K562 (cell line): ENCODE results near the gene AMER3. TPM values are rescaled to one million over a fixed set of nuclear protein-coding genes. Genes with fewer than 3 reads are reported as not detected.

Source experiments
- ATAC-seq: fragments of 200-7000 bp; cut with Tn5 transposase; 3 replicates; pipeline ENCODE4 v1.9.1; 2020; ENCODE audit warnings: moderate library complexity
- BruUV-seq: library from RNA; stranded (reverse); fragments of 400-500 nt; replicated peaks from 2 replicates; lab custom pipeline; 2021; lab: Mats Ljungman, UMichigan
- CTCF ChIA-PET: fragments of 300-600 bp; formaldehyde crosslinking; extraction: SDS; loops from one replicate; lab custom pipeline; 2021; ENCODE audit warnings: low intra/inter-chr PET ratio; lab: Yijun Ruan, JAX
- POLR2A ChIA-PET: fragments of 300-600, 350-650 bp; sonication (Branson Sonifier 250); formaldehyde crosslinking; extraction: SDS; loops from one replicate; lab custom pipeline; 2021; ENCODE audit warnings: antibody characterized with exemption, inconsistent platforms; lab: Yijun Ruan, JAX
- DNase-seq, 4 experiments: peaks; one replicate each; pipeline versions ENCODE4 v3.0.0 to v3.0.0-alpha.2; 2011 to 2018; ENCODE audit warnings: low spot score in 3 of 4, mixed read lengths in 3 of 4; ENCODE audit errors: extremely low read depth in 1 of 4
- FAIRE-seq: peaks from 2 replicates; lab custom pipeline; 2011; peaks lifted over from hg19 to GRCh38; lab: Jason Lieb, UNC
- H2AFZ ChIP-seq: 2 replicates; pipeline ENCODE4 v1.6.0; 2011; ENCODE audit warnings: low read depth, low read length, control low read depth, inconsistent platforms
- H3K27ac ChIP-seq: fragments of 200-600 bp; 3 replicates; pipeline ENCODE4 v1.8.0; 2011; ENCODE audit warnings: low read depth, mild to moderate bottlenecking, control low read depth, inconsistent platforms, low read length, moderate library complexity, mixed read lengths; ENCODE audit errors: extremely low read depth
- H3K27me3 ChIP-seq, 2 experiments: fragments of 300-600 bp in 1 of 2; 2 replicates in 1 of 2; 3 replicates in 1 of 2; pipeline versions ENCODE4 v1.6.0 to v1.8.0; 2011; ENCODE audit warnings: inconsistent platforms in 2 of 2, low read length in 2 of 2, mild to moderate bottlenecking in 1 of 2, mixed read lengths in 1 of 2, moderate library complexity in 1 of 2; ENCODE audit not compliant: control insufficient read depth in 2 of 2, insufficient read depth in 2 of 2
- H3K36me3 ChIP-seq: fragments of 300-600 bp; 3 replicates; pipeline ENCODE4 v1.8.0; 2011; ENCODE audit warnings: mild to moderate bottlenecking, low read length, inconsistent platforms; ENCODE audit not compliant: control insufficient read depth, insufficient read depth
- H3K4me1 ChIP-seq, 2 experiments: fragments of 200-600 bp in 1 of 2; replicated peaks in 1 of 2; 2 replicates in 1 of 2; 3 replicates in 1 of 2; pipeline versions ENCODE4 v1.5.1 to v1.8.0; 2011; ENCODE audit warnings: inconsistent platforms in 2 of 2, low read length in 2 of 2, mild to moderate bottlenecking in 1 of 2, mixed read lengths in 1 of 2, moderate library complexity in 1 of 2; ENCODE audit not compliant: control insufficient read depth in 2 of 2, insufficient read depth in 2 of 2
- H3K4me2 ChIP-seq: 2 replicates; pipeline ENCODE4 v1.6.1; 2011; ENCODE audit warnings: low read length, control low read depth, inconsistent platforms, mixed read lengths; ENCODE audit not compliant: insufficient read depth
- H3K4me3 ChIP-seq: fragments of 200-600 bp; sonication (generic), shearing (Covaris generic); 2 replicates; pipeline ENCODE4 v1.5.1; 2016; ENCODE audit warnings: control low read depth, inconsistent platforms
- H3K79me2 ChIP-seq: fragments of 200-600 bp; 3 replicates; pipeline ENCODE4 v1.8.0; 2011; ENCODE audit warnings: low read length, inconsistent platforms; ENCODE audit not compliant: control insufficient read depth, insufficient read depth
- H3K9ac ChIP-seq, 2 experiments: 2 replicates each; pipeline versions ENCODE4 v1.6.0 to v1.6.1; 2011; ENCODE audit warnings: low read depth in 2 of 2, low read length in 2 of 2, control low read depth in 1 of 2, inconsistent platforms in 1 of 2, mild to moderate bottlenecking in 1 of 2, mixed read lengths in 1 of 2; ENCODE audit not compliant: insufficient read depth in 1 of 2
- H3K9me1 ChIP-seq: one replicate; pipeline ENCODE4 v1.6.0; 2011; ENCODE audit warnings: inconsistent platforms, mild to moderate bottlenecking, low read length, moderate library complexity; ENCODE audit not compliant: control insufficient read depth, insufficient read depth
- H3K9me3 ChIP-seq: replicated peaks from 2 replicates; pipeline ENCODE4 v1.5.1; 2011; ENCODE audit warnings: low read depth, low read length, inconsistent platforms; ENCODE audit not compliant: control insufficient read depth, insufficient read depth
- H4K20me1 ChIP-seq: replicated peaks from 2 replicates; pipeline ENCODE4 v1.6.1; 2011; ENCODE audit warnings: low read length, inconsistent platforms, mixed read lengths; ENCODE audit not compliant: control insufficient read depth, insufficient read depth
- CTBP1 ChIP-seq: fragments of 450-650 bp; IDR thresholded peaks from 2 replicates; pipeline ENCODE4 v1.6.1; 2016; ENCODE audit warnings: borderline replicate concordance
- MYC ChIP-seq, 2 experiments: fragments of 250-450 bp in 1 of 2; sonication (Bioruptor Pico) in 1 of 2; IDR thresholded peaks; 2 replicates each; pipeline versions ENCODE4 v1.5.1 to v1.6.1; 2012 to 2021; ENCODE audit warnings: low read depth in 2 of 2, borderline replicate concordance in 1 of 2, improper control_type of control experiment in 1 of 2, low read length in 1 of 2, mild to moderate bottlenecking in 1 of 2, moderate library complexity in 1 of 2
- PCBP1 ChIP-seq: fragments of 200-400 bp; formaldehyde crosslinking; IDR thresholded peaks from 2 replicates; pipeline ENCODE4 v1.6.1; 2018; ENCODE audit warnings: mild to moderate bottlenecking, low read depth, low read length; ENCODE audit not compliant: poor library complexity, severe bottlenecking
- TBP ChIP-seq: optimal IDR thresholded peaks from 2 replicates; pipeline ENCODE3; 2011; ENCODE audit warnings: low read depth, low read length, improper control_type of control experiment
- ZNF408 ChIP-seq: fragments of 250-450 bp; sonication (Bioruptor Pico); IDR thresholded peaks from 2 replicates; pipeline ENCODE4 v1.4.0; 2020; ENCODE audit warnings: low read depth, mild to moderate bottlenecking, moderate library complexity
- ZNF561 ChIP-seq: fragments of 450-650 bp; formaldehyde crosslinking; conservative IDR thresholded peaks from 2 replicates; pipeline ENCODE4 v1.4.0; 2020; ENCODE audit warnings: mild to moderate bottlenecking, moderate library complexity
- ZNF75A ChIP-seq: fragments of 450-650 bp; formaldehyde crosslinking; IDR thresholded peaks from 2 replicates; pipeline ENCODE4 v1.4.0; 2020; ENCODE audit warnings: mild to moderate bottlenecking
- ZNF79 ChIP-seq: fragments of 250-450 bp; sonication (Bioruptor Pico); IDR thresholded peaks from 2 replicates; pipeline ENCODE4 v1.4.0; 2020; ENCODE audit warnings: low read depth, mild to moderate bottlenecking, moderate library complexity
- WGBS: fragments of 100-300 bp; shearing (Covaris generic); methylation state at CpG from one replicate; pipeline ENCODE4 v1.1.6; 2016; ENCODE audit warnings: low coverage, mixed read lengths; ENCODE audit not compliant: insufficient coverage; ENCODE audit errors: missing lambda C conversion rate; 5-methylcytosine and 5-hydroxymethylcytosine counted together
- in situ Hi-C: fragments of 300-500 bp; cut with MboI; formaldehyde crosslinking; loops from 4 replicates; pipeline ENCODE4 v1.15.0; 2018; ENCODE audit warnings: inconsistent platforms, mixed read lengths
- intact Hi-C: fragments of 100-400 bp; cut with micrococcal nuclease; formaldehyde crosslinking; loops from 2 replicates; pipeline ENCODE4 v1.14.2; 2022
- polyA plus RNA-seq, 8 experiments: library from polyadenylated mRNA; depleted of rRNA in 4 of 8; stranded (reverse) in 5 of 8; unstranded in 3 of 8; fragments of >200 nt; fragmentation: Nextera tagmentation in 2 of 8; fragmentation: Illumina TruSeq in 1 of 8; extraction: Ambion mirVana in 2 of 8; extraction: Trizol in 1 of 8; gene quantifications; 2 replicates each; pipeline versions ENCODE4 v1.2.1 to v1.2.3, GENCODE V29; 2011 to 2014; ENCODE audit warnings: inconsistent platforms in 1 of 8, missing spikeins in 1 of 8
- total RNA-seq, 7 experiments: library from RNA; depleted of rRNA in 6 of 7; stranded (reverse); fragments of >200 nt in 6 of 7; fragmentation: Illumina TruSeq in 2 of 7; extraction: Trizol in 2 of 7; gene quantifications; 2 replicates each; pipeline versions ENCODE4 v1.2.1 to v1.2.3, GENCODE V29; 2011 to 2021; ENCODE audit warnings: low replicate concordance in 1 of 7

Gene AMER3
- total and polyA plus RNA-seq, 9 of the 15 experiments (the other 6 are each of a cell fraction or from before 2014, with no cell fraction given) = not detected

DNA sequence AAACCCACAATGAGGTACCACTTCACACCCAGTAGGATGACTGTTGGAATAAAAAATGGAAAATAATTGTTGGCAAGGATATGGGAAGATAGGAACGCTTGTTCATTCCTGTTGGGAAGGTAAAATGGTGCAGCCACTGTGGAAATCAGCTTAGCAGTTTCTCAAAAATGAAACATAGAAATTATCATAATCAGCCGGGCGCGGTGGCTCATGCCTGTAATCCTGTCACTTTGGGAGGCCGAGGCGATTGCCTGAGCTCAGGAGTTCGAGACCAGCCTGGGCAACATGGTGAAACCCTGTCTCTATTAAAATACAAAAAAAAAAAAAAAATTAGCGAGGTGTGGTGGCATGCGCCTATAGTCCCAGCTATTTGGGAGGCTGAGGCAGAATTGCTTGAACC is 23.4 kb downstream of the AMER3 start:
- ChIA-PET CTCF (no interaction called here), POLR2A (no interaction called here)
- 3% methylated on average over 9 of the region's 9 CpGs for WGBS
- no peak overlapping the region for H3K4me2 ChIP-seq
- H2AFZ ChIP-seq = no peak overlapping the region
- in situ Hi-C loops (no loop called here), intact Hi-C loops (no loop called here)
- TF ChIP-seq ZNF408 (CRISPR knock-in tag) (no peak), TBP (no peak), PCBP1 (no peak), CTBP1 (no peak), ZNF75A (no peak), ZNF79 (no peak), ZNF561 (no peak), MYC (IDR thresholded peaks at IDR 0.05; ENCODE audit: low read depth, low read length) (no peak), MYC (CRISPR knock-in tag; IDR thresholded peaks at IDR 0.05; ENCODE audit: borderline replicate concordance, low read depth) (no peak)
- H3K27ac ChIP-seq = no peak overlapping the region
- no peaks in the 10 kb centered on the region for H3K9me3 ChIP-seq
- no peak overlapping the region for H3K9ac ChIP-seq
- H3K36me3 ChIP-seq = no peaks in the 10 kb centered on the region
- no peak for ATAC-seq
- BruUV-seq = no TSS peak
- H3K4me1 ChIP-seq = no peaks in the 10 kb centered on the region; a peak in 1 of 5 replicates
- DNase-seq = no peak
- H3K9me1 ChIP-seq = no peaks in the 10 kb centered on the region
- H4K20me1 ChIP-seq = no peaks in the 10 kb centered on the region
- no peaks in the 10 kb centered on the region for H3K79me2 ChIP-seq
- H3K27me3 ChIP-seq = peaks cover 0 to 7% of the 10 kb centered on the region in 2 experiments; a peak in 3 of 5 replicates
- H3K4me3 ChIP-seq = no peak overlapping the region
- no peak for FAIRE-seq
